Purkinje cell (primary cell): ENCODE data around the gene ABCA3. TPM values are rescaled to one million over a fixed set of nuclear protein-coding genes. Genes with fewer than 3 reads are reported as not detected.

Experiments used
- polyA plus RNA-seq: library from polyadenylated mRNA; unstranded; fragments of >200 nt; fragmentation: Nextera tagmentation; gene quantifications from 2 replicates; pipeline ENCODE4 v1.2.1, GENCODE V29; 2014

ABCA3 gene
- 6.3 and 9.1 TPM in 2 replicates for polyA plus RNA-seq

DNA sequence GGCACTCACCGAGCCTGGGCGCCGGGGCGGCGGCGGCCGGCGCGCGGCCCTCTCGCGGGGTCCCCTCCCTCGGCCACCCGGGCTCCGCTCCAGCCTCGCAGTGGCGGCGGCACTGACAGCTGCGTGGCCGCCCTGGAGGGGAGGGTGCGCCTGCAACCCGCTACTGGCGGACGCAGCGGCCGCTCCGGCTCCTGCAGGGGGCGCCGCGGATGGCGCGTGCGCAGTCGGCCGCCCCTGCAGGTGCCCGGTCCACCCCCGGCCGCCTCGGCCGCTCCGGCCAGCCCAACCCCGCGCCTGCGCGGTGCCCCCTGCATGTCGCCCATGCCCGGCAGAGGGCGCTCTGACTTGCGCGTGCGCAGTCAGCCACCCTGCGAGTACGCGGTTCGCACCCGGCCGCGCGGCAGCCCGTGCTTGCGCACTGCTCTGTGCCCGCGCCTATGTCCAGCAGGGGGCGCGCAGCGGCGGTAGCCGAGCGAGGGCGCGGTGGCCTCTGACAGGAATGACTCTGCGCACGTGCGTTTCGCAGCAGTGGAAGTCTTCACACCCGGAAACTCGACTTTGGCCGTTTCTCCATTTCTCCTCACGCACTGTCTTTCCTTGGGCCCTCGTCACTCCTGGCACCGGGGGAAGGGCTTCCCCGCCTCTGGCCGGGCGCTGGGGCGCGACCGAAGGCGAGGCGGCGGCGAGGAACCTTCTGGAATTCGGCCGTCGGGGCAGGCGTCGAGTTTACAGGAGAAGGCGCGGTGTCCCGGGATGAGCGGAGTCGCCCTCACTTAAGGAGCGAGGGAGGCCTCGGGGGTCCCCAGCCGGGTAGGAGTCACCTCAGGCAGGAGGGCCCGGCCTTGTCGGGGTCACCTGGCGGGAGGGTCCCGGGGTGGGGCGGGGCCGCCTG is at the start of gene ABCA3:
Gene ABCA3, minus strand, starts transcription at position 165 of the 892 bp plus-strand sequence. CDS start 14,262 bp downstream, outside the sequence.

DNA sequence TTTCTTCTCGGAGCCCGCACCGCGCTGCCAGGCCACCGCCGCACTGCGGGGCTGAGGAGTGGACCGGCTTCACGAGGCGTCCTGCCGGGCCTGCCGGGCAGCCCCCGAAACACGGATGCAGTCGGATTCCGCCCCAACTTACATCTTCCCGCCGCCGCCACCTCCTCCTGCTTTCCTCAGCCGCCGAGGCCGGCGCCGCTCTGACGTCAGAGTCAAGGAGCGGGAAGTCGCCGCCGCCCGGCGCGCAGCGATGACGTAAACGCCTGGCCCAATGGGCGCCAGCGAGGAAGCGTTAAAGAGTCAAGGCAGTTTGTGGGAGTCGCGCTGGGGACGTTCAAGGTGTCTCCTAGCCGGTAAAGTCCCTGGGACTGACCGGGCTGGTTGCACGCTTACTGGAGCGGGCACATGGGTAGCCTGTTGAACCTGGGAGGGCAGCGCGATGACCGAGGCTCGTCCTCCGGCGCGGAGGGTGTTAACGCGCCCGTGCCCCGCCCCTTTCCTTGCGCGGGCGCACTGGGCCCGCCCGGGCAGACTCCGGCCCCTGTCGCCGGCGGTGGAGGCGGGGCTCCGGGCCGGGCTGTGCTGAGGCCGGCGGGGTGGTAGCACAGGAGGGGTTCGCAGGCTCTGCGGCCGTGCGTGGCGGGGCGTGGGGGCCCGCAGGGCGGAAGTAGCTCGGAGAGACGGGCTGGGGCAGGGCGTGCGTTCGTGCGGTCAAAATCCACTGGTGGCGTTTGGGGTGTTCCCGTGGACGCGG is 72.4 kb downstream of the ABCA3 start, which contains the start of gene RNPS1:
Gene RNPS1, minus strand, starts transcription at position 214 of the 754 bp plus-strand sequence. CDS start 3,483 bp downstream, outside the sequence.

DNA sequence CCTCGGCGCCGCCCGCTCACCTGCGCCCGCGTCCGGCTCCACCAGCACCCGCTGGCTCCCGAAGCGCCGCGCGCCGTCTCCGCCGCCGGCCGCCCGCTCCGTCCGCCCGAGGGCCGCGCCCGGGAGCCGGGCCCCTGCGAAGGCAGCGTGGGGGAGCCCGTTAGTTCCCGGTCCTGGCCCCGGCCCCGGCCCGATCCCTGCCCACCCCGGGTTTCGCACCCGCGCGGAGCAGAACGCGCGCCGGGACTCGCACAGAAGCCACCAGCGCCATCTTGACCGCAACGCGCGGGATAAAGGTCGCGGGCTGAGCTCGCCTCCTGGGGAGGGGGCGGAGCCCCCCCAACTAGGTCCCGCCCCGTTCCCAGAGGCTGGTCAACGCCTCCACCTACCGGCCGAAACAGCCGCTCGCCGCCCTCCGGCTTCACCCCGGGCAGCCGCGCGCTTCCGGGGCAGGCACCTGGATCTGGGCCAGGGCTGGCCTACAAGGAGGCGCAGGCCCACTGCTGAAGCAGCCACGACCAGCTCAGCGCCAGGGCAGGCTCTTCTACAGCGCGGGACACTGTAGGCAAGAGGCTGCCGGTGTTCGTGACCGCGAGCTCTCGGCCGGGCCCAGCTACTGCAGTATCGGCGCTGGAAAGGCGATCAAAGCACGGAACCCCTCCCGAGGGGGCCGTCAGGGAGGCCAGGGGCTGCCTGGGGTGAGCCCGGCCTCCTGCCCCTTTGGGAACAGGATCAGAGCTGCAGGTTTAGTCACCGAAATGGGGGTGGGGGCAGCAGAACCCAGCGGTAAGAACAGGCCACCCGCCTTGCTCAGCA is 89.0 kb downstream of the ABCA3 start, which contains the start of gene ECI1:
Gene ECI1, minus strand, starts transcription at position 292 of the 816 bp plus-strand sequence. Its CDS starts 21 bp downstream, at position 271.

DNA sequence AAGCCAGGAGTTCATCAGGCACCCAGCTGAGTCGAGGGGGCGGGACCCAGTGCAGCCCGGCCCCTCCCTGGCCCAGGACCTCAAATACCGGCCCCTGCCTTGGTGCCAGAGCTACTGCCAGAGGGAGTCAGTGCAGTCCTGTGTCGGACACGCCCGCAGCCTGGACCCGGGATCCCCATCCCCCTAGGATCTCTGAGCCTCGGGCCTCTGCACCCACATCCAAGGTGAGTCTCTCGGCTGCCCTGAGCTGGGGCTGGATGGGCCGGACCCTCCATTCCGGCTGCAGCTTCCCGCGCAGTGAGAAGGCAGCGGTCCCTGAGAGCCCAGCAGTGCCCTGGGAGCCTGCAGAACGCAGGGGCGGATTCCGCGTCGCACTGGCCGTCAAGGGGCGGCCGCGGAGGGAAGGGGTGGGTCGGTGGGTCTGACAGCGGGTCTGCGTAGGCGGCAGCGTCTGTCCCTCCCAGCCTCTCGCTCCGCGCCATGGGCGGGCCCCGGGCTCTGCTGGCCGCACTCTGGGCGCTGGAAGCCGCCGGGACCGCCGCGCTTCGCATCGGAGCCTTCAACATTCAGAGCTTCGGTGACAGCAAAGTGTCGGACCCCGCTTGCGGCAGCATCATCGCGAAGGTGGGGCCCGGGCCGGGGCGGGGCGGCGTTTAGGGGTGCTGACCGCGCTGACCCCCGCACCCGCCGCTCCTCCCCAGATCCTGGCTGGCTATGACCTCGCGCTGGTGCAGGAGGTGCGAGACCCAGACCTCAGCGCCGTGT is 104.0 kb downstream of the ABCA3 start, which contains the start of gene DNASE1L2:
Gene DNASE1L2, plus strand, starts transcription at position 108 of the 765 bp plus-strand sequence. Its CDS starts 373 bp downstream, at position 481.

Other genes starting within 250 kb of the ABCA3 start
- 0.20 and 3.1 TPM in 2 replicates for gene PKD1, start 204.8 kb downstream of the ABCA3 start, polyA plus RNA-seq
- gene RAB26, start 192.1 kb downstream of the ABCA3 start, polyA plus RNA-seq, result 15.1 TPM in 1 of 2 replicates, not detected in the other
- 0.74 and 1.9 TPM in 2 replicates for gene TRAF7, start 184.9 kb downstream of the ABCA3 start, polyA plus RNA-seq
- gene CASKIN1, start 144.1 kb downstream of the ABCA3 start, polyA plus RNA-seq, result 0.04 TPM in 1 of 2 replicates, not detected in the other
- gene MLST8, start 135.3 kb downstream of the ABCA3 start, polyA plus RNA-seq, result 1.9 and 3.1 TPM in 2 replicates
- 0.97 TPM in 1 of 2 replicates, not detected in the other for gene BRICD5, start 129.9 kb downstream of the ABCA3 start, polyA plus RNA-seq
- 4.0 and 14.8 TPM in 2 replicates for gene PGP, start 125.9 kb downstream of the ABCA3 start, polyA plus RNA-seq
- gene E4F1, start 117.1 kb downstream of the ABCA3 start, polyA plus RNA-seq, result 0.77 and 3.6 TPM in 2 replicates
- gene DNASE1L2, start 104.3 kb downstream of the ABCA3 start, polyA plus RNA-seq, result not detected in 2 replicates
- 2.8 and 7.7 TPM in 2 replicates for gene ECI1, start 89.1 kb downstream of the ABCA3 start, polyA plus RNA-seq
- 41.4 and 45.7 TPM in 2 replicates for gene RNPS1, start 72.6 kb downstream of the ABCA3 start, polyA plus RNA-seq
- 1.3 and 1.5 TPM in 2 replicates for gene CCNF, start 88.7 kb upstream of the ABCA3 start, polyA plus RNA-seq
- 0.21 and 0.22 TPM in 2 replicates for gene TEDC2, start 119.4 kb upstream of the ABCA3 start, polyA plus RNA-seq
- gene NTN3, start 130.6 kb upstream of the ABCA3 start, polyA plus RNA-seq, result not detected in 2 replicates
- 6.8 and 10.3 TPM in 2 replicates for gene TBC1D24, start 134.4 kb upstream of the ABCA3 start, polyA plus RNA-seq
- 112 and 120 TPM in 2 replicates for gene ATP6V0C, start 173.2 kb upstream of the ABCA3 start, polyA plus RNA-seq
- gene AMDHD2, start 179.6 kb upstream of the ABCA3 start, polyA plus RNA-seq, result 0.77 and 2.2 TPM in 2 replicates
- 1.0 TPM in 1 of 2 replicates, not detected in the other for gene CEMP1, start 190.7 kb upstream of the ABCA3 start, polyA plus RNA-seq
- 12.5 and 15.5 TPM in 2 replicates for gene PDPK1, start 197.3 kb upstream of the ABCA3 start, polyA plus RNA-seq